HCEC 1CT (cell line): ENCODE data around the gene GJB3.
"Not testable (repeated sequence)": the region's sequence is repeated elsewhere in the genome, so short reads cannot be mapped to it uniquely, and the experiment has no call there.

Source experiments
- DNase-seq: peaks from one replicate; pipeline ENCODE4 v3.0.0-alpha.2; 2017

Gene GJB3

GRCh38 chr1:34786521-34787325 is 5.7 kb downstream of the GJB3 start:
- peak; percentile 66 for DNase-seq

GRCh38 chr1:34787461-34788420 is 6.7 kb downstream of the GJB3 start:
- no peak for DNase-seq

GRCh38 chr1:34790985-34791384 is 10.0 kb downstream of the GJB3 start:
- no peak for DNase-seq

- DNase-seq = no peak
Observed at GRCh38 chr1:34792424-34792823, 11.4 kb downstream of the GJB3 start.

GRCh38 chr1:34792868-34793727 is 12.1 kb downstream of the GJB3 start, which contains the start of gene GJA4:
Gene GJA4 (plus strand): TSS chr1:34792999. CDS start chr1:34794214, 1,215 bp downstream.
- DNase-seq = no peak

- DNase-seq = no peak
Observed at GRCh38 chr1:34794001-34794789, 13.2 kb downstream of the GJB3 start.

- no peak for DNase-seq
Observed at GRCh38 chr1:34794790-34795180, 13.8 kb downstream of the GJB3 start.

GRCh38 chr1:34795916-34796315 is 14.9 kb downstream of the GJB3 start:
- no peak for DNase-seq

- DNase-seq = no peak
Observed at GRCh38 chr1:34796990-34797389, 16.0 kb downstream of the GJB3 start.

- DNase-seq = no peak
Observed at GRCh38 chr1:34800214-34800613, 19.2 kb downstream of the GJB3 start.

- no peak for DNase-seq
Observed at GRCh38 chr1:34803770-34804169, 22.8 kb downstream of the GJB3 start.

GRCh38 chr1:34806396-34806795 is 25.4 kb downstream of the GJB3 start:
- peak; percentile 7 for DNase-seq

GRCh38 chr1:34808051-34808810 is 27.2 kb downstream of the GJB3 start:
- DNase-seq = no peak

GRCh38 chr1:34810781-34811180 is 29.8 kb downstream of the GJB3 start:
- not testable (repeated sequence) for DNase-seq

- no peak for DNase-seq
Observed at GRCh38 chr1:34816332-34816731, 35.3 kb downstream of the GJB3 start.

- DNase-seq = no peak
Observed at GRCh38 chr1:34816778-34817177, 35.8 kb downstream of the GJB3 start.

- DNase-seq = not testable (repeated sequence)
Observed at GRCh38 chr1:34818862-34819261, 37.8 kb downstream of the GJB3 start.

GRCh38 chr1:34822202-34822601 is 41.2 kb downstream of the GJB3 start:
- DNase-seq = no peak

- DNase-seq = no peak
Observed at GRCh38 chr1:34824817-34825454, 43.9 kb downstream of the GJB3 start.

GRCh38 chr1:34825455-34826091 is 44.6 kb downstream of the GJB3 start:
- no peak for DNase-seq
